ENCODE results near the gene TRPM4. TPM values are rescaled to one million over a fixed set of nuclear protein-coding genes. Genes with fewer than 3 reads are reported as not detected.

The TRPM4 gene
- total RNA-seq, 4 donors from 2014 or later = 50.7 to 76.2 (median 70.3) TPM

DNA sequence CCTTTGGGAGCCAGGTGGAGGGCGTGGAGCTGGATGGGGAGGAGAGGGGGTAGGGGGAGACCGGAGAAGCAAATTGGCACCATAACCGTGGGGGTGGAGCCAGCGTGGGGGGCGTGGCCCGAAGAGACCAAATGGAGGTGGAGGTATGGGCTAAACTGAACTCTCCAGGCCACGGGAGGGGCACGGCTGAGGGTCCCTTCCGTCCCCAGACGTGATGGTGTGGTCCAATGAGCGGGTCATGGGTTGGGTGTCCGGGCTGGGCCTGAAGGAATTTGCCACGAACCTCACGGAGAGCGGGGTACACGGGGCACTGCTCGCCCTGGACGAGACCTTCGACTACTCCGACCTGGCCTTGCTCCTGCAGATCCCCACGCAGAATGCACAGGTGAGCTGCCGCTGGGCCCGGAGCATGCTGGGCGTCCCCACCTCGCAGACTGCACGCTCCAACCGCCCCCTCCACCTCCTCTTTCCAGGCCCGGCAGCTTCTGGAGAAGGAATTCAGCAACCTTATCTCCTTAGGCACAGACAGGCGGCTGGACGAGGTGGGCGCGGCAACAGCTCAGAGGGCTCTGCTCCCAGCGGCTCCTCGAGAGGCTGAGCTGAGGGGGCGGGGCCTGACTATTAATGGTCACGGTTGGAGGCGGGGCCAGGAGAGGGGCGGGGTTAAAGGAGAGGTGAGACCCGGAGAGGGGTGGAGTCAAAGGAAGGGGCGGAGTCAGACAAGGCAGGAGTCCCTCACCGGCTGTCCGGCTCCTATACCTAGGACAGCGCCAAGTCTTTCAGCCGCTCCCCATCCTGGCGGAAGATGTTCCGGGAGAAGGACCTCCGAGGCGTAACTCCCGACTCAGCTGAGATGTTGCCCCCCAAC, 8.6 kb upstream of the TRPM4 start:
- intact Hi-C loops (cut with DNase I; ENCODE audit: low total_unique reads) = loop anchor here (5.0 to 10.0 kb wide), 2 partner anchors 52 to 154 kb away; partner anchors contain the start of genes GYS1 and RUVBL2
- H3K4me3 ChIP-seq (ENCODE audit: low read depth, poor library complexity, severe bottlenecking) = peak overlapping the region; percentile 63
- peak; percentile 96 to 99 for DNase-seq (ENCODE audit: low spot score in 2 of 2)
- TF ChIP-seq CTCF (IDR thresholded peaks at IDR 0.05) (no peak), POLR2A (IDR thresholded peaks at IDR 0.05) (no peak)
- 1 to 3% methylated on average over 36 to 46 of the region's 49 CpGs for WGBS, 2 donors

DNA sequence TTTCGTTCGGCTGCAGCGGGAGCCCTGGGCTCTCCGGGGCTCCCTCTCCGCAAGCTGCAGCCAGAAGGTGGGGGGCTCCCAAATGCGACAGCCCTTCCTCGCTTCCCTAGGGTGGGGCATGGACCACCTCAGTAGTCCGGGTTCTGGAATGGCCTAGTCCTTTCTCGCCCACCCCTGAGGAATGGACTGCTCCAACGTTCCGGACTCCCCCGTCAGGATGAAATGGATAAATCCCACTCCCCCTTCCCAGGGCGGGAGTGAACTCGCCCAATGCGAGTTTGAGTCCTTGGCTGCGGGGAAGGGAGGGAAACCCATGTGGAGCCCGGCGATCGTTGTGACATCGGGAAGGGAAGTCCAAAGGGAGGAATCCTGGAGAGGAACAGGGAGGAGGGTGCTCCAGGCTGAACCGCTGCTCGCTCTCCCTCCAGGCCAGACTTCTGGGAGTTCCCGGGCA, 7.9 kb upstream of the TRPM4 start:
- WGBS, 2 donors = 1% methylated on average over 23 of the region's 23 CpGs
- DNase-seq (ENCODE audit: low spot score in 2 of 2) = peak; percentile 73 to 94
- intact Hi-C loops (cut with DNase I; ENCODE audit: low total_unique reads) = loop anchor here (5.0 to 10.0 kb wide), 2 partner anchors 52 to 155 kb away; partner anchors contain the start of genes GYS1 and RUVBL2
- peak overlapping the region; percentile 63 for H3K4me3 ChIP-seq (ENCODE audit: low read depth, poor library complexity, severe bottlenecking)
- no peak for TF ChIP-seq CTCF (IDR thresholded peaks at IDR 0.05)
- TF ChIP-seq POLR2A (IDR thresholded peaks at IDR 0.05) = no peak

- no peak for TF ChIP-seq POLR2A (IDR thresholded peaks at IDR 0.05)
- TF ChIP-seq CTCF (IDR thresholded peaks at IDR 0.05) = no peak
- H3K4me3 ChIP-seq (ENCODE audit: low read depth, poor library complexity, severe bottlenecking) = peak overlapping the region; percentile 63
- peak; percentile 73 to 96 for DNase-seq (ENCODE audit: low spot score in 2 of 2)
- 1% methylated on average over 52 to 68 of the region's 75 CpGs for WGBS, 2 donors
- intact Hi-C loops (cut with DNase I; ENCODE audit: low total_unique reads) = no loop called here
These were observed 7.3 kb upstream of the TRPM4 start for GRCh38 chr19:49150106-49150943.

DNA sequence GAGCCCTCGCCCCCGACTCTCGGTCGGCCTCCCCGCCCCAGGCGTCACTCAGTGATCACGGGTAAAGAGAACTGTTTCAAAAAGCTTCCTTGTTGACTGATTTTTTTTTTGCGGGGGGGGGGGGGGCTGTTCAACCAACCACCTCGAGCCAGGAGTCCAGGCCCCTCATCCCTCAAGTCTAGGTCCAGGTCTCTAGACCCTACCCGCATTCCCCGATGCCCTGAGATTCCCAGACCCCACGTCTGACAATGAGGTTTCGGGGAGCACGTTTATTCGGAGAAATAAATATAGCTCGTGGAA, 6.7 kb upstream of the TRPM4 start:
- no peak for TF ChIP-seq CTCF (IDR thresholded peaks at IDR 0.05)
- TF ChIP-seq POLR2A (IDR thresholded peaks at IDR 0.05) = no peak
- WGBS, 2 donors = 3 to 4% methylated on average over 14 to 16 of the region's 16 CpGs
- intact Hi-C loops (cut with DNase I; ENCODE audit: low total_unique reads) = no loop called here
- DNase-seq (ENCODE audit: low spot score in 2 of 2) = no peak
- H3K4me3 ChIP-seq (ENCODE audit: low read depth, poor library complexity, severe bottlenecking) = peak overlapping the region; percentile 63

GRCh38 chr19:49151267-49152118, 6.1 kb upstream of the TRPM4 start:
- 3 to 6% methylated on average over 45 of the region's 45 CpGs for WGBS, 2 donors
- peak; percentile 88 to 97 for DNase-seq (ENCODE audit: low spot score in 2 of 2)
- no peak overlapping the region for H3K4me3 ChIP-seq (ENCODE audit: low read depth, poor library complexity, severe bottlenecking)
- no peak for TF ChIP-seq CTCF (IDR thresholded peaks at IDR 0.05)
- TF ChIP-seq POLR2A (IDR thresholded peaks at IDR 0.05) = no peak
- intact Hi-C loops (cut with DNase I; ENCODE audit: low total_unique reads) = no loop called here
